ENCODE results near the gene USP11. TPM values are rescaled to one million over a fixed set of nuclear protein-coding genes. Genes with fewer than 3 reads are reported as not detected.

The USP11 gene
- total RNA-seq, 1 donor from 2014 or later: 22.7 TPM

DNA sequence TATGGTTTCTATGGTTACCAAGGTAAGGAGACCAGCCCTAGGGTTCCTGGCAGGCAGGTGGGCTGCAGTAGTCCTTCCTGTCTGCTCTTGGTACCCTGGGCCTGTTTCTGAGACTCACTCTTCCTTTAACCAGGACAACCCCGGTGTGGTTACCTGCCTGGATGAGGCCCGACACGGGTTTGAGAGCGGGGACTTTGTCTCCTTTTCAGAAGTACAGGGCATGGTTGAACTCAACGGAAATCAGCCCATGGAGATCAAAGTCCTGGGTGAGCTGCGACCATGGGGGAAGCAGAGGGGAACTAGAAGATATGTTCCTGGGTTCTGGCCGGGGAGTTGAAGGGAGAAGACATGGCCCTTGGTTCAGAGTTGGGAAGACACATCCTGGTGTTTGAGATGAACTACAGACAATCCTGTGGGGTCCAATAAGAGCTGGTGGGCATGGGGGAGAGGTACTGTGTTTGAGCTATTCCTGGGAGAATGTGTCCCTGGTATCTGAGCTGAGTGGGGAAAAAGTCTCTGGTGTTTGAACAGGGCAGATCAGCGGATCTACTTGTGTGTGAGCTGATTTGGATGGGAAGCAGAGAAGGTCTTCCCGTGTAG lies 31.4 kb upstream of the USP11 start:
- intact Hi-C loops (cut with micrococcal nuclease): no loop called here

GRCh38 chrX:47202316-47202715 lies 30.5 kb upstream of the USP11 start:
- intact Hi-C loops (cut with micrococcal nuclease): no loop called here

- intact Hi-C loops (cut with micrococcal nuclease): no loop called here
Observed at GRCh38 chrX:47202877-47203276, 29.9 kb upstream of the USP11 start.

GRCh38 chrX:47204970-47205369 lies 27.8 kb upstream of the USP11 start:
- intact Hi-C loops (cut with micrococcal nuclease): no loop called here

GRCh38 chrX:47206316-47206715 lies 26.5 kb upstream of the USP11 start:
- intact Hi-C loops (cut with micrococcal nuclease): no loop called here

- intact Hi-C loops (cut with micrococcal nuclease): no loop called here
Observed at GRCh38 chrX:47208108-47208507, 24.7 kb upstream of the USP11 start.

- intact Hi-C loops (cut with micrococcal nuclease): no loop called here
Observed at GRCh38 chrX:47209508-47210238, 23.1 kb upstream of the USP11 start.

DNA sequence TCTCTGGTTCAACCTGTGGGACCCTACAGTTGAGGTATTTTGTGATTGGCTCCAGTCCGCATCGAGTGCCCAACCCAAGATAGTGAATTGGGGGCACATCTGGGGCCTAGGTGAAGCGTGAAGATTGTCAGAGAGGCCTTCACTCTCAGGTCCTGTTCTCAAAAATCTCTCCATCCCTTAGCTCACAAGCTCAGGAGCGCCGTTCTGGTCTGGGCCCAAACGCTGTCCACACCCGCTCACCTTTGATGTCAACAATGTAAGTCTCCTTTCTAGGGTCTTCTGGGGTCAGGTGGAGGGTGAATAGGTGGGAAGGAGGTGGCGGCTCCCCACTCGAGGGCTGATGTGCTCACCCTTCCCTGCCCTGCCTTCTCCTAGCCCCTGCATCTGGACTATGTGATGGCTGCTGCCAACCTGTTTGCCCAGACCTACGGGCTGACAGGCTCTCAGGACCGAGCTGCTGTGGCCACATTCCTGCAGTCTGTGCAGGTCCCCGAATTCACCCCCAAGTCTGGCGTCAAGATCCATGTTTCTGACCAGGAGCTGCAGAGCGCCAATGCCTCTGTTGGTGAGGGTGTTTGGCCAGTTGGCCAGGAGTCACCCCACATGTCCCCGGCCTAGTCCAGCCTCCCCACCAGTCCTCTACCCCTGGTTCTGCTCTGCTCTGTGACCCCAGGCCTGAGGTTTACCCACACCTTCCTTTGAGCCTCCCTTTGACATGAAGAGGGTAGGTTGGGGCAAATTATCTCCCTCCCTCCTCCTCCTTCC lies 22.0 kb upstream of the USP11 start:
- intact Hi-C loops (cut with micrococcal nuclease): no loop called here

- intact Hi-C loops (cut with micrococcal nuclease): no loop called here
Observed at GRCh38 chrX:47212381-47213293, 20.2 kb upstream of the USP11 start.

- intact Hi-C loops (cut with micrococcal nuclease): loop anchor here (5.0 kb wide), 1 partner anchor 1743 kb away; the partner anchor contains the start of gene OTUD5
Observed at GRCh38 chrX:47214435-47215077, 18.3 kb upstream of the USP11 start.

DNA sequence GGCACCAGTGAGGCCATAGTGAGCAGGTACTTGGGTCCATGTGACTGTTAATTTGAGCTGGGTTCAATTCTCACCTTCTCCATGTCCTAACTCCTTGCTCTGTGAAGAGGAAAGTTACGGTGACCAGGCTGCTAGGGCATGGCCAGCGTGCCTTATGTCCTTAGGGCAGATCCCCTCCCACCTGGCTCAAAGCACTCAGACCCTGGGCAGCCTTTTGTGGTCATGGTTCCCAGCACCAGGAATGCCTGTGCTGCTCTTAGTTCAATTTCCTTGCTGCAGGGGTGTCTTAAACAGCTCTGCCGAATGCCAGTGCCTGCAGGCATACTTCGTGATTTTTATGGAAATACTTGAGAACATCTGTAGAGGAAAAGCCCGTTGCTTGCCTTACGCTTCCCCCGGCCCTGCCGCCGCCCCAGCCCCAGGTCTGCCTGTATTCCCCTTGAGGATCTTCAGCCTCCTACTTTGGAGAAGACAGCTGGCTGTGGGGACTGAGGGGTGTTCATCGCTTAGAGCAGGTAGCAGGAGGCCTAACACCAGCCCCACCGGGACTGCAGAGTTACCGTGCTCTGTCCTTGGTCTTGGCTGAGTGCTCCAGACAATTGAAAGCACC lies 17.4 kb upstream of the USP11 start:
- intact Hi-C loops (cut with micrococcal nuclease): loop anchor here (5.0 kb wide), 1 partner anchor 1742 kb away; the partner anchor contains the start of gene OTUD5

GRCh38 chrX:47216393-47216925 lies 16.4 kb upstream of the USP11 start:
- intact Hi-C loops (cut with micrococcal nuclease): loop anchor here (5.0 kb wide), 1 partner anchor 1741 kb away; the partner anchor contains the start of gene OTUD5

DNA sequence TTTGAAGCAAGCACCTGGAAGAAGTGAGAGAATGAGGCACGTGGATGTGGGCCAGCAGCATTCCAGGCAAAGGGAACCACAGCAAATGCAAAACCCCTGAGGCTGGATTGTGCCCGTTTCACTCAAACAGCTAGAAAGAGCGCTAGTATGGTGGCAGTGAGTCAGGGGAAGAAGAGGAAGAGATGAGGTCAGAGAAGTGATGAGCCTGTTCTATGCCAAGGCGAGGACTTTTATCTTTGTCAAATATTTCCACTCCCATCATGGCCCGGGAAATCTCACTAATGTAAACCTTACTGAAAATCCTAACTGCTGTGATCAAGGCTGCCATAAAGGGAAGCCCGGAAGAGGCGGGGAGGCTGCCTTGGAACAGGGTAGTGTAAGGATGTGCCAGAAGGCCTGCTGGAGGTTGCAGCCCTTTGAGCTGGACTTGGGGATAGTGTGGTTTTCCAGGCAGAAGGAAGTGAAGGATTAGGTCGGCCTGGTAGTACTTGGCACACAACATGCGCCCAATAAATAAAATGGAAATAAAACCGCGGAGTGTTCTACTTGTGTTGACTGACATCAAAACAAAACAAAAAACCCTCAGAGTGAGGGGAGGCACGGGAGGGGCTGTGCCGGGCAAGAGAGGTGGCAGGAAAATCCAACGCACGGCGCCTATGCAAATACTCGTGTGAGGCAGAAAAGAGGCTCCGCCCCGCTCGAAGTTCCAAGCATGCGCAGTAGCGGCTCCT lies 15.5 kb upstream of the USP11 start:
- intact Hi-C loops (cut with micrococcal nuclease): loop anchor here (1.0 to 5.0 kb wide), 8 partner anchors 24 to 1740 kb away; partner anchors contain the start of genes ARAF, ELK1, OTUD5 and UBA1

- intact Hi-C loops (cut with micrococcal nuclease): loop anchor here (1.0 to 5.0 kb wide), 15 partner anchors 15 to 1739 kb away; partner anchors contain the start of genes ARAF, ELK1, OTUD5 and RBM10
Observed at GRCh38 chrX:47217852-47218279, 14.9 kb upstream of the USP11 start.

- intact Hi-C loops (cut with micrococcal nuclease): loop anchor here (1.0 to 5.0 kb wide), 8 partner anchors 15 to 1739 kb away; partner anchors contain the start of genes OTUD5, RBM10, TBC1D25 and USP11
Observed at GRCh38 chrX:47218280-47218919, 14.4 kb upstream of the USP11 start, which contains the start of gene CDK16. CDK16 (plus strand) TSS chrX:47218681; CDS start chrX:47223558, 4,877 bp downstream.

- intact Hi-C loops (cut with micrococcal nuclease): loop anchor here (1.0 to 5.0 kb wide), 8 partner anchors 14 to 1738 kb away; partner anchors contain the start of genes OTUD5, RBM10, TBC1D25 and USP11
Observed at GRCh38 chrX:47218920-47219815, 13.6 kb upstream of the USP11 start.

DNA sequence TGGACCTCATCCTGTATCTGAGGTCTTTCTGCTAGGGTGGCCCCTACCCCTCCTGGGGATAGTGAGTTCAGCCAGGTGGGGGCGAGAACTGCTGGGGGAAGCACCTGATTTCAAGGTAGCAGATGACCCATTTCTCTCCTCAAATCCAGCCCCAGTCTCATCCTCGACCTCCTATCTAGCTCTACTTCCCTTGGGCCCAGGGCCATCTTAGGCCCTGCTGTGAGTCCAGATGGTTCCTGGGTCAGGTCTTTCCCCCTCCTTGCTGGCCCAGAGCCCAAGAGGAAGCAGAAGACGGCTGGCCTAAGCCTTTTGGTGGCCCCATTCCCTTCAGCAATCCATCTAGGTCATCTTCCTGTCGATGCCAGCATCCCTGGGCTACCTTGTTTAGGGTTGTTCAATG lies 11.1 kb upstream of the USP11 start:
- intact Hi-C loops (cut with micrococcal nuclease): no loop called here

Measured in T-helper 1 cell treated with Interleukin-12 subunit alpha and Interleukin-12 subunit beta and Interleukin-4 antibody, amounts not matched to agents 30 ng/mL and 1 ng/mL, for 36 hours (primary cell).